GM12891 (cell line): ENCODE measurements around the gene COQ9.

Source experiments
- POLR2A ChIP-seq: IDR thresholded peaks from 2 replicates; pipeline ENCODE4 v1.6.1; 2011; ENCODE audit warnings: low read depth, low read length, control low read depth
- TAF1 ChIP-seq: IDR thresholded peaks from 2 replicates; pipeline ENCODE4 v1.6.1; 2011; ENCODE audit warnings: low read depth, low read length, control low read depth

GRCh38 chr16:57486858-57487834 is 39.9 kb downstream of the COQ9 start:
- TF ChIP-seq POLR2A (no peak), TAF1 (no peak)
